DND-41 (cell line): Measurements from ENCODE around the gene HOXA3.

Experiments
- ATAC-seq: fragments of 200-7000 bp; cut with Tn5 transposase; 3 replicates; pipeline ENCODE4 v1.9.1; 2021; ENCODE audit warnings: low read depth; ENCODE audit not compliant: insufficient read depth
- DNase-seq: peaks from one replicate; pipeline ENCODE4 v3.0.0-alpha.2; 2020
- H2AFZ ChIP-seq: 2 replicates; pipeline ENCODE4 v1.6.0; 2012; ENCODE audit warnings: low read depth, low read length
- H3K27ac ChIP-seq: 2 replicates; pipeline ENCODE4 v1.5.1; 2012; ENCODE audit warnings: low read length, inconsistent platforms
- H3K27me3 ChIP-seq: fragments of 200-600 bp; sonication (generic); 2 replicates; pipeline ENCODE4 v1.6.0; 2012; ENCODE audit warnings: low read length, mild to moderate bottlenecking, inconsistent platforms; ENCODE audit not compliant: insufficient read depth, poor library complexity
- H3K36me3 ChIP-seq: 2 replicates; pipeline ENCODE4 v1.5.1; 2012; ENCODE audit warnings: low read length, inconsistent platforms; ENCODE audit not compliant: insufficient read depth
- H3K4me1 ChIP-seq: 2 replicates; pipeline ENCODE4 v1.5.1; 2012; ENCODE audit warnings: mild to moderate bottlenecking, low read length; ENCODE audit not compliant: insufficient read depth
- H3K4me2 ChIP-seq: 2 replicates; pipeline ENCODE4 v1.6.0; 2012; ENCODE audit warnings: mild to moderate bottlenecking, moderate library complexity, low read length, inconsistent platforms; ENCODE audit not compliant: insufficient read depth
- H3K4me3 ChIP-seq, 2 experiments: fragments of 200-600 bp in 1 of 2; shearing (Covaris generic) in 1 of 2; 2 replicates each; pipeline ENCODE4 v1.5.1; 2012 to 2016; ENCODE audit warnings: inconsistent platforms in 2 of 2, low read length in 2 of 2, mild to moderate bottlenecking in 2 of 2, low read depth in 1 of 2, moderate library complexity in 1 of 2
- H3K79me2 ChIP-seq: 2 replicates; pipeline ENCODE4 v1.6.0; 2012; ENCODE audit warnings: low read length, inconsistent platforms; ENCODE audit not compliant: insufficient read depth
- H3K9ac ChIP-seq: 2 replicates; pipeline ENCODE4 v1.6.0; 2012; ENCODE audit warnings: low read depth, mild to moderate bottlenecking, inconsistent platforms, low read length, moderate library complexity
- H3K9me3 ChIP-seq: 2 replicates; pipeline ENCODE4 v1.5.1; 2012; ENCODE audit warnings: low read length, moderate library complexity, mild to moderate bottlenecking, inconsistent platforms; ENCODE audit not compliant: insufficient read depth, severe bottlenecking
- H4K20me1 ChIP-seq: 2 replicates; pipeline ENCODE4 v1.6.0; 2012; ENCODE audit warnings: low read length; ENCODE audit not compliant: insufficient read depth
- EZH2 ChIP-seq: IDR thresholded peaks from 3 replicates; pipeline ENCODE4 v1.6.1; 2012; ENCODE audit warnings: borderline replicate concordance, low read depth, mild to moderate bottlenecking, moderate library complexity, low read length, inconsistent platforms; ENCODE audit not compliant: severe bottlenecking
- TF ChIP-seq, protein P1 (sequence below): IDR thresholded peaks from 2 replicates; pipeline ENCODE4 v1.5.1; 2012; ENCODE audit warnings: borderline replicate concordance, low read length, moderate library complexity, mild to moderate bottlenecking; ENCODE audit not compliant: poor library complexity, severe bottlenecking; ENCODE audit errors: extremely low read depth

Gene HOXA3

GRCh38 chr7:27173511-27173955 is 21.1 kb upstream of the HOXA3 start:
- no peaks in the 10 kb centered on the region for H3K79me2 ChIP-seq
- ATAC-seq = no peak
- H3K4me3 ChIP-seq = no peak overlapping the region
- no peaks in the 10 kb centered on the region for H3K4me1 ChIP-seq
- H3K27ac ChIP-seq = no peak overlapping the region
- no peaks in the 10 kb centered on the region for H3K9me3 ChIP-seq
- no peaks in the 10 kb centered on the region for H4K20me1 ChIP-seq
- peaks cover 10% of the 10 kb centered on the region for H3K27me3 ChIP-seq
- no peak overlapping the region for H3K4me2 ChIP-seq
- DNase-seq = no peak
- no peak overlapping the region for H3K9ac ChIP-seq
- no peak overlapping the region for H2AFZ ChIP-seq
- no peaks in the 10 kb centered on the region for H3K36me3 ChIP-seq
- TF ChIP-seq, protein P1, sequence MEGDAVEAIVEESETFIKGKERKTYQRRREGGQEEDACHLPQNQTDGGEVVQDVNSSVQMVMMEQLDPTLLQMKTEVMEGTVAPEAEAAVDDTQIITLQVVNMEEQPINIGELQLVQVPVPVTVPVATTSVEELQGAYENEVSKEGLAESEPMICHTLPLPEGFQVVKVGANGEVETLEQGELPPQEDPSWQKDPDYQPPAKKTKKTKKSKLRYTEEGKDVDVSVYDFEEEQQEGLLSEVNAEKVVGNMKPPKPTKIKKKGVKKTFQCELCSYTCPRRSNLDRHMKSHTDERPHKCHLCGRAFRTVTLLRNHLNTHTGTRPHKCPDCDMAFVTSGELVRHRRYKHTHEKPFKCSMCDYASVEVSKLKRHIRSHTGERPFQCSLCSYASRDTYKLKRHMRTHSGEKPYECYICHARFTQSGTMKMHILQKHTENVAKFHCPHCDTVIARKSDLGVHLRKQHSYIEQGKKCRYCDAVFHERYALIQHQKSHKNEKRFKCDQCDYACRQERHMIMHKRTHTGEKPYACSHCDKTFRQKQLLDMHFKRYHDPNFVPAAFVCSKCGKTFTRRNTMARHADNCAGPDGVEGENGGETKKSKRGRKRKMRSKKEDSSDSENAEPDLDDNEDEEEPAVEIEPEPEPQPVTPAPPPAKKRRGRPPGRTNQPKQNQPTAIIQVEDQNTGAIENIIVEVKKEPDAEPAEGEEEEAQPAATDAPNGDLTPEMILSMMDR = no peak
- no peak for TF ChIP-seq EZH2

DNA sequence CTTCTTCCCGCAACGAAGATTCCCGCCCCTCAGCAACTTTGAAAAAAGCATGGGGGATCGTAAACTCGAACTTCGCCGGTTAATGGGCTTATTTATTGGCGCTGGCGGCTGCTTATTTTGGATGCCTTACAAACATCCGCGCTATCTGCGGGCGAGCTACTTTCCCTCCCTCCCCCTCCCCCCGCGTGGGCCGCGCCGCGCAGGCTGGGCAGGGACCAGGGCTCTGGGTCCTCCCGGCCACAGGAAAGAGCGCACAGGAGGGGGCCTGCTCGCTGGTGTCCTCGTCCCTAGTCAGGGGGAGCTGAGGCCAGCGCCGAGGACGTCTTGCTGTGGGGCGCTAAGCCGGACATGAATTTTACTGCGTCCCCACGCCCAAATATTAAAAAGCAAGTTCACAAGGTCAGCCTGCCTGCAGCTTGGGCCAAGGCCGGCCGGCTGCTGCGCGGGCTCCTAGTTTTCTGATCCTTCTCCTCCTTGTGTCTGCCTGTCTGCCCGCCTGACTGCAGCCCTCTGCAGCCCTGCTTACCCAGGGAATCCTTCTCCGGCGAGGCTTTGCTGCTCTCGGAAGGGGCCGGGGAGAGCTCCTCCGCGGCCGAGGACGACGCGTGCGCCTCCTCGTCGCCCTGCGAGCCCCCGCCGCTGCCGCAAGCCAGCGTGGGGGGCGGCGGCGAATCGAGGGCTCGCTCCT is 20.6 kb upstream of the HOXA3 start:
- Histone ChIP-seq H3K27ac (no peak overlapping the region), H3K9me3 (no peaks in the 10 kb centered on the region), H4K20me1 (no peaks in the 10 kb centered on the region), H3K27me3 (peaks cover 10% of the 10 kb centered on the region), H3K4me1 (no peaks in the 10 kb centered on the region), H3K4me3 (no peak overlapping the region), H3K36me3 (no peaks in the 10 kb centered on the region), H2AFZ (no peak overlapping the region), H3K4me2 (no peak overlapping the region), H3K9ac (no peak overlapping the region), H3K79me2 (no peaks in the 10 kb centered on the region)
- TF ChIP-seq, protein P1 = no peak
- no peak for TF ChIP-seq EZH2
- ATAC-seq (no peak), DNase-seq (no peak)

DNA sequence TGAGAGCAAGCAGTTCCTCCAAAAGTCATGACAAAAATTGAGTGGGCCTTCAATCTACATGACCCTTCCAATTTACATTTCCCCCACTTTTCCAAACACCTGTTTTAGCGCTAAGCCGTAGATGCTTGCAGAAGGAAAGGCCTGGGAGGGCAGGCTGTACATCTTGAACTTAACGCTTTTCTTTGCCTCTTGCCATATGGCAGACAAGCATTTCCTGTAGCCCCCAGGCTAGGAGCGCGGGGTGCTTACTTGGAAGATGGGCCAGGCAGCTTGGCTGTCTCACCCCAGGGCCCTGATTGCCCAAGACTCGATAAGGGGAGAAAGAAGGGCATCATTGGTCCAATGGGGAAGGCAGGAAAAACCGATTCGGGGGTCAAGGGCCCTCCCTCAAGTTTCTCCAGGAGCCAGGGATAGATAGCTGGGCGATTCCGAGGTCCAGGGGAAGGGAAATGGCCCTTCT is 20.0 kb upstream of the HOXA3 start:
- Histone ChIP-seq H3K9me3 (no peaks in the 10 kb centered on the region), H3K4me1 (no peaks in the 10 kb centered on the region), H3K27me3 (peaks cover 7% of the 10 kb centered on the region), H2AFZ (no peak overlapping the region), H3K36me3 (no peaks in the 10 kb centered on the region), H3K4me2 (no peak overlapping the region), H3K79me2 (no peaks in the 10 kb centered on the region), H3K9ac (no peak overlapping the region), H4K20me1 (no peaks in the 10 kb centered on the region), H3K4me3 (no peak overlapping the region), H3K27ac (no peak overlapping the region)
- TF ChIP-seq, protein P1 = no peak
- TF ChIP-seq EZH2 = no peak
- no peak for ATAC-seq
- DNase-seq = no peak
